H1 (cell line): ENCODE results near the gene RASSF5. TPM values are rescaled to one million over a fixed set of nuclear protein-coding genes. Genes with fewer than 3 reads are reported as not detected.

Experiments used
- CTCF ChIA-PET: fragments of 300-600 bp; sonication (Branson Sonifier 250); formaldehyde crosslinking; loops from one replicate; lab custom pipeline; 2021; ENCODE audit not compliant: partially characterized antibody; lab: Charles Lee
- POLR2A ChIA-PET: fragments of 300-600 bp; sonication (Branson Sonifier 250); formaldehyde crosslinking; loops from one replicate; lab custom pipeline; 2021; ENCODE audit warnings: inconsistent platforms; ENCODE audit not compliant: partially characterized antibody; lab: Charles Lee
- DNase-seq, 2 experiments: peaks; one replicate each; pipeline versions ENCODE4 v3.0.0 to v3.0.0-alpha.2; 2010 to 2022; ENCODE audit warnings: low spot score in 2 of 2, low read depth in 1 of 2, mixed read lengths in 1 of 2
- FAIRE-seq: peaks from 2 replicates; lab custom pipeline; 2011; peaks lifted over from hg19 to GRCh38; lab: Jason Lieb, UNC
- H2AFZ ChIP-seq: 2 replicates; pipeline ENCODE4 v1.8.1; 2012; ENCODE audit warnings: low read length, inconsistent platforms
- H2AK5ac ChIP-seq: 2 replicates; pipeline ENCODE4 v1.6.1; 2013; ENCODE audit warnings: low read depth, low read length
- H2BK120ac ChIP-seq: replicated peaks from 2 replicates; pipeline ENCODE3; 2013; ENCODE audit warnings: low read depth, low read length, inconsistent platforms
- H2BK12ac ChIP-seq: 2 replicates; pipeline ENCODE4 v1.6.1; 2013; ENCODE audit warnings: low read depth, low read length
- H2BK15ac ChIP-seq: 2 replicates; pipeline ENCODE4 v1.6.1; 2013; ENCODE audit warnings: low read length
- H2BK20ac ChIP-seq: 2 replicates; pipeline ENCODE4 v1.6.1; 2013; ENCODE audit warnings: low read length
- H2BK5ac ChIP-seq: 2 replicates; pipeline ENCODE4 v1.6.1; 2013; ENCODE audit warnings: low read depth, low read length
- H3K14ac ChIP-seq: 2 replicates; pipeline ENCODE4 v1.6.1; 2013; ENCODE audit warnings: inconsistent platforms; ENCODE audit not compliant: insufficient read length
- H3K18ac ChIP-seq: 2 replicates; pipeline ENCODE4 v1.6.1; 2013; ENCODE audit warnings: low read length; ENCODE audit errors: extremely low read depth
- H3K23ac ChIP-seq: 2 replicates; pipeline ENCODE4 v1.6.1; 2013; ENCODE audit warnings: inconsistent platforms; ENCODE audit not compliant: insufficient read length
- H3K23me2 ChIP-seq: 2 replicates; pipeline ENCODE4 v1.6.1; 2013; ENCODE audit warnings: low read depth, low read length
- H3K27ac ChIP-seq: 2 replicates; pipeline ENCODE4 v1.6.1; 2011; ENCODE audit warnings: low read depth, low read length, inconsistent platforms
- H3K27me3 ChIP-seq, 4 experiments: replicated peaks in 1 of 4; 1 replicate in 1 of 4; 2 replicates in 3 of 4; pipeline versions ENCODE4 v1.6.1 to v1.8.1; 2011 to 2013; ENCODE audit warnings: low read length in 3 of 4, mild to moderate bottlenecking in 3 of 4, inconsistent platforms in 2 of 4, mixed read lengths in 2 of 4, moderate library complexity in 1 of 4; ENCODE audit not compliant: control insufficient read depth in 3 of 4, insufficient read depth in 3 of 4; ENCODE audit errors: extremely low read depth in 1 of 4
- H3K36me3 ChIP-seq, 4 experiments: 2 replicates each; pipeline versions ENCODE4 v1.6.1 to v1.8.1; 2011 to 2013; ENCODE audit warnings: mild to moderate bottlenecking in 4 of 4, low read length in 3 of 4, moderate library complexity in 2 of 4, control low read depth in 1 of 4, inconsistent platforms in 1 of 4; ENCODE audit not compliant: insufficient read depth in 4 of 4, control insufficient read depth in 2 of 4
- H3K4ac ChIP-seq: replicated peaks from 2 replicates; pipeline ENCODE3; 2013; ENCODE audit warnings: low read length, low read depth, mixed read lengths, inconsistent platforms; ENCODE audit not compliant: insufficient read length
- H3K4me1 ChIP-seq, 4 experiments: replicated peaks in 1 of 4; 1 replicate in 1 of 4; 2 replicates in 3 of 4; pipeline versions ENCODE4 v1.6.1 to v1.8.1; 2011 to 2013; ENCODE audit warnings: low read length in 3 of 4, inconsistent platforms in 2 of 4, mixed read lengths in 1 of 4; ENCODE audit not compliant: insufficient read depth in 4 of 4, control insufficient read depth in 3 of 4
- H3K4me2 ChIP-seq, 2 experiments: 2 replicates each; pipeline versions ENCODE4 v1.6.1 to v1.8.1; 2011 to 2013; ENCODE audit warnings: low read depth in 2 of 2, low read length in 2 of 2, control low read depth in 1 of 2, inconsistent platforms in 1 of 2, mild to moderate bottlenecking in 1 of 2; ENCODE audit not compliant: insufficient read depth in 1 of 2
- H3K4me3 ChIP-seq, 4 experiments: fragments of 200-600, 300-600 bp in 1 of 4; sonication (generic), shearing (Covaris generic), sonication (Bioruptor Twin) in 1 of 4; 2 replicates each; pipeline versions ENCODE4 v1.5.1 to v1.8.1; 2011 to 2016; ENCODE audit warnings: low read length in 4 of 4, low read depth in 3 of 4, control low read depth in 2 of 4, inconsistent platforms in 2 of 4, mild to moderate bottlenecking in 2 of 4, mixed read lengths in 1 of 4, moderate library complexity in 1 of 4; ENCODE audit not compliant: insufficient read depth in 2 of 4; ENCODE audit errors: extremely low read depth in 1 of 4
- H3K56ac ChIP-seq: replicated peaks from 2 replicates; pipeline ENCODE3; 2013; ENCODE audit warnings: low read depth, mild to moderate bottlenecking, mixed read lengths, low read length, inconsistent platforms; ENCODE audit not compliant: insufficient read length
- H3K79me1 ChIP-seq: 2 replicates; pipeline ENCODE4 v1.6.1; 2013; ENCODE audit warnings: low read depth, low read length, control low read depth
- H3K79me2 ChIP-seq, 2 experiments: 2 replicates each; pipeline versions ENCODE4 v1.6.1 to v1.8.1; 2012 to 2013; ENCODE audit warnings: low read length in 2 of 2, mild to moderate bottlenecking in 2 of 2, inconsistent platforms in 1 of 2; ENCODE audit not compliant: insufficient read depth in 2 of 2, control insufficient read depth in 1 of 2
- H3K9ac ChIP-seq, 4 experiments: replicated peaks in 1 of 4; 1 replicate in 1 of 4; 2 replicates in 3 of 4; pipeline versions ENCODE4 v1.6.1 to v1.8.1; 2011 to 2013; ENCODE audit warnings: low read depth in 3 of 4, low read length in 3 of 4, control low read depth in 2 of 4, mild to moderate bottlenecking in 2 of 4, moderate library complexity in 2 of 4, inconsistent platforms in 1 of 4; ENCODE audit errors: extremely low read depth in 1 of 4
- H3K9me3 ChIP-seq, 2 experiments: 2 replicates each; pipeline versions ENCODE4 v1.6.1 to v1.8.1; 2012 to 2013; ENCODE audit warnings: mild to moderate bottlenecking in 2 of 2, moderate library complexity in 2 of 2, control low read depth in 1 of 2, inconsistent platforms in 1 of 2, low read depth in 1 of 2, low read length in 1 of 2, mixed read lengths in 1 of 2; ENCODE audit not compliant: insufficient read depth in 2 of 2
- H4K20me1 ChIP-seq, 2 experiments: replicated peaks in 1 of 2; 2 replicates each; pipeline versions ENCODE3 to v1.8.1; 2011 to 2013; ENCODE audit warnings: inconsistent platforms in 2 of 2, low read length in 2 of 2, mild to moderate bottlenecking in 1 of 2; ENCODE audit not compliant: insufficient read depth in 2 of 2, control insufficient read depth in 1 of 2
- H4K5ac ChIP-seq: 2 replicates; pipeline ENCODE4 v1.6.1; 2013; ENCODE audit warnings: low read length, low read depth, mixed read lengths, inconsistent platforms; ENCODE audit not compliant: insufficient read length
- H4K8ac ChIP-seq: 2 replicates; pipeline ENCODE4 v1.8.0; 2013; ENCODE audit warnings: mild to moderate bottlenecking, moderate library complexity, low read length, inconsistent platforms; ENCODE audit not compliant: insufficient read depth; ENCODE audit errors: extremely low read depth
- H4K91ac ChIP-seq: replicated peaks from 2 replicates; pipeline ENCODE3; 2013; ENCODE audit warnings: low read length, mixed read lengths, inconsistent platforms; ENCODE audit not compliant: insufficient read length
- CTBP2 ChIP-seq: IDR thresholded peaks from 2 replicates; pipeline ENCODE4 v1.7.0; 2011; ENCODE audit warnings: borderline replicate concordance, mild to moderate bottlenecking, moderate library complexity, mixed read lengths, low read length; ENCODE audit not compliant: insufficient read depth, insufficient read length
- EGR1 ChIP-seq: IDR thresholded peaks from 2 replicates; pipeline ENCODE4 v1.6.1; 2011; ENCODE audit warnings: low read depth, low read length, borderline replicate concordance
- EP300 ChIP-seq, 2 experiments: IDR thresholded peaks; 1 replicate in 1 of 2; 2 replicates in 1 of 2; pipeline ENCODE4 v1.6.1; 2011 to 2012; ENCODE audit warnings: low read depth in 2 of 2, low read length in 2 of 2, mild to moderate bottlenecking in 2 of 2, borderline replicate concordance in 1 of 2, inconsistent platforms in 1 of 2, moderate library complexity in 1 of 2
- HDAC2 ChIP-seq, 2 experiments: fragments of 300-600 bp in 1 of 2; sonication (generic) in 1 of 2; IDR thresholded peaks; 2 replicates each; pipeline ENCODE4 v1.6.1; 2011 to 2012; ENCODE audit warnings: low read depth in 2 of 2, low read length in 2 of 2, mild to moderate bottlenecking in 2 of 2, moderate library complexity in 2 of 2, borderline replicate concordance in 1 of 2, inconsistent platforms in 1 of 2
- JUND ChIP-seq: IDR thresholded peaks from 2 replicates; pipeline ENCODE4 v1.6.1; 2011; ENCODE audit warnings: mild to moderate bottlenecking, improper control_type of control experiment, low read length
- KDM1A ChIP-seq: fragments of 200-600, 300-600 bp; sonication (generic); IDR thresholded peaks from 2 replicates; pipeline ENCODE4 v1.7.1; 2016; ENCODE audit warnings: mild to moderate bottlenecking, low read length, borderline replicate concordance
- NANOG ChIP-seq: IDR thresholded peaks from 2 replicates; pipeline ENCODE4 v1.6.1; 2011; ENCODE audit warnings: low read length, low read depth, mild to moderate bottlenecking, inconsistent platforms; ENCODE audit not compliant: insufficient read depth, poor library complexity, severe bottlenecking
- RFX5 ChIP-seq: IDR thresholded peaks from 2 replicates; pipeline ENCODE4 v1.6.1; 2011; ENCODE audit warnings: low read depth, low read length, improper control_type of control experiment, borderline replicate concordance
- SIRT6 ChIP-seq: IDR thresholded peaks from one replicate; pipeline ENCODE4 v1.7.1; 2012; ENCODE audit warnings: low read length, inconsistent platforms
- SIX5 ChIP-seq: IDR thresholded peaks from 2 replicates; pipeline ENCODE4 v1.6.1; 2011; ENCODE audit warnings: mild to moderate bottlenecking, low read depth, low read length
- SP2 ChIP-seq: IDR thresholded peaks from 2 replicates; pipeline ENCODE4 v1.6.1; 2012; ENCODE audit warnings: mild to moderate bottlenecking, low read length, inconsistent platforms
- SUZ12 ChIP-seq: fragments of 200-600 bp; sonication (generic); IDR thresholded peaks from 2 replicates; pipeline ENCODE4 v1.6.1; 2012; ENCODE audit warnings: mild to moderate bottlenecking, inconsistent platforms, low read length, moderate library complexity, mixed read lengths
- TBP ChIP-seq: IDR thresholded peaks from 2 replicates; pipeline ENCODE4 v1.6.1; 2011; ENCODE audit warnings: low read depth, low read length, improper control_type of control experiment
- TCF12 ChIP-seq: IDR thresholded peaks from 2 replicates; pipeline ENCODE4 v1.6.1; 2011; ENCODE audit warnings: low read depth, mild to moderate bottlenecking, low read length
- WGBS, 2 experiments: shearing (Covaris generic) in 1 of 2; methylation state at CpG; one replicate each; pipeline versions ENCODE4 v1.1.6 to v1.1.7; 2013 to 2015; ENCODE audit warnings: low lambda C conversion rate in 2 of 2, mixed read lengths in 2 of 2, inconsistent platforms in 1 of 2, low coverage in 1 of 2, missing lambda C conversion rate in 1 of 2; ENCODE audit not compliant: insufficient replicate concordance in 2 of 2, insufficient coverage in 1 of 2, insufficient read length in 1 of 2; ENCODE audit errors: extremely low coverage in 1 of 2, missing lambda C conversion rate in 1 of 2; 5-methylcytosine and 5-hydroxymethylcytosine counted together
- polyA plus RNA-seq, 7 experiments: library from polyadenylated mRNA; depleted of rRNA in 3 of 7; stranded (reverse) in 5 of 7; unstranded in 2 of 7; fragments of >200 nt in 5 of 7; fragments of 200-250 nt in 2 of 7; gene quantifications; 1 replicate in 5 of 7; 2 replicates in 1 of 7; 4 replicates in 1 of 7; pipeline versions ENCODE4 v1.2.1 to v1.2.3, GENCODE V29; 2011 to 2013; ENCODE audit warnings: missing spikeins in 2 of 7, mixed read lengths in 2 of 7
- total RNA-seq: library from RNA; stranded (reverse); fragmentation: NEBNext Ultra II Directional; extraction: Animal tissue kit (Norgen Biotek cat#: 25700); gene quantifications from 2 replicates; pipeline ENCODE4 v1.2.1, GENCODE V29; 2021

The RASSF5 gene
- total and polyA plus RNA-seq, 2 of the 8 experiments (the other 6 are each of a cell fraction or from before 2014, with no cell fraction given) = 0.82 to 1.8 TPM

DNA sequence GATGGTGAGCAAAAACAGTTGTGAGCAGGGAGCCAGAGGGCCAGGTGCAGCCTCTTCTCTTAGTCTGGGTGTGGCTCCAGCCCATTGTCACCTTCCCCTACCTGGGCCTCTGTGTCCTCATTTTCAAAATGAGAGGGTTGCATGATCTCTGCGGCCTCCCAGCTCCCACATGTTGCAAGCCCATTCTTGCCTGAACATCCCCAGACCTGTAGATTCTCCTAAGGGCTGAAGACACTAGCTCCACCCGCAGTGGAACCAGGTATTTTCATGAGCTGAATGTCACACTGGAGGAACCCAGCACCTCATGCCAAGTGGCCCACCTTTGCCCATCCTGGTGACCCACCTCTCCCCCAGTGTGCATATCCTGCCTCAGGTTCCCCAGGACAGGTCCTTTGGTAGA lies 24.7 kb upstream of the RASSF5 start:
- Histone ChIP-seq H3K79me1 (no peaks in the 10 kb centered on the region), H2BK120ac (no peak overlapping the region), H3K23me2 (no peaks in the 10 kb centered on the region), H2AK5ac (no peak overlapping the region), H3K4me1 (peaks cover 0 to 3% (median 0%) of the 10 kb centered on the region in 4 experiments; a peak in 1 of 7 replicates), H3K4me2 (no peak overlapping the region), H3K18ac (no peak overlapping the region), H4K5ac (no peak overlapping the region), H4K91ac (no peak overlapping the region), H4K20me1 (peaks cover 0 to 2% of the 10 kb centered on the region in 2 experiments), H2BK20ac (no peak overlapping the region), H4K8ac (no peak overlapping the region; the same call in 1 of the 2 replicates), H3K79me2 (no peaks in the 10 kb centered on the region), H3K36me3 (no peaks in the 10 kb centered on the region; a peak in 4 of 8 replicates), H2BK12ac (no peak overlapping the region), H3K9ac (no peak overlapping the region), H3K4me3 (no peak overlapping the region), H3K56ac (no peak overlapping the region), H3K27me3 (no peaks in the 10 kb centered on the region), H2BK5ac (no peak overlapping the region), H3K4ac (no peak overlapping the region), H2AFZ (no peak overlapping the region), H3K27ac (no peak overlapping the region), H2BK15ac (no peak overlapping the region), H3K23ac (no peak overlapping the region), H3K9me3 (no peaks in the 10 kb centered on the region), H3K14ac (no peak overlapping the region)
- ChIA-PET CTCF (interaction anchor here (0.6 to 6.3 kb wide), 10 partner anchors 8 to 383 kb away, joined by 3 to 81 read pairs (median 4); partner anchors contain the start of gene IL20), POLR2A (interaction anchor here (0.8 kb wide), 1 partner anchor 101 kb away, joined by 3 read pairs; no protein-coding TSS in a partner anchor)
- no peak for DNase-seq
- FAIRE-seq = no peak
- WGBS, 2 experiments = 86% methylated on average over 2 of the region's 2 CpGs; no CpG with 5 or more reads in 1 of the 2 experiments
- TF ChIP-seq EP300 (IDR thresholded peaks at IDR 0.05; ENCODE audit: borderline replicate concordance in 1 of 2, low read depth in 2 of 2, low read length in 2 of 2) (no peak), SUZ12 (no peak), RFX5 (no peak), SIX5 (no peak), SP2 (no peak), EGR1 (no peak), JUND (no peak), TBP (no peak), CTBP2 (no peak), TCF12 (no peak), SIRT6 (no peak), NANOG (no peak), KDM1A (no peak), HDAC2 (IDR thresholded peaks at IDR 0.05; ENCODE audit: borderline replicate concordance in 1 of 2, low read depth in 2 of 2, low read length in 2 of 2) (no peak)
